AG09319 (cell line): ENCODE results near the gene RITA1.

ENCODE experiments used
- DNase-seq: peaks from one replicate; pipeline ENCODE4 v3.0.0-alpha.2; 2010; ENCODE audit warnings: low read depth; ENCODE audit errors: extremely low read depth
- CTCF ChIP-seq: IDR thresholded peaks from 2 replicates; pipeline ENCODE4 v1.5.1; 2011; ENCODE audit warnings: low read depth, mild to moderate bottlenecking, inconsistent platforms, low read length, moderate library complexity

Gene RITA1

GRCh38 chr12:113149361-113150150 lies 36.0 kb upstream of the RITA1 start, which contains the start of gene CFAP73:
Gene CFAP73, plus strand, starts transcription at chr12:113149724. Its CDS starts 134 bp downstream, at chr12:113149858.
- TF ChIP-seq CTCF, result no peak; the same call in 1 of the 2 replicates
- peak; percentile 42 for DNase-seq

GRCh38 chr12:113151655-113152054 lies 33.9 kb upstream of the RITA1 start:
- no peak for TF ChIP-seq CTCF
- DNase-seq, result no peak

- no peak for DNase-seq
- no peak for TF ChIP-seq CTCF
These were observed 33.2 kb upstream of the RITA1 start for GRCh38 chr12:113152196-113152834.

- TF ChIP-seq CTCF, result peak; percentile 50
- peak; percentile 28 for DNase-seq
These were observed 32.4 kb upstream of the RITA1 start for GRCh38 chr12:113152835-113153814.

- DNase-seq, result no peak
- TF ChIP-seq CTCF, result no peak
These were observed 31.1 kb upstream of the RITA1 start for GRCh38 chr12:113154351-113154973.

GRCh38 chr12:113155060-113155459 lies 30.5 kb upstream of the RITA1 start:
- TF ChIP-seq CTCF, result no peak
- DNase-seq, result no peak
